Measurements from ENCODE around the gene ANKRD16.
A peak's percentile ranks its signal among the peaks of the same experiment; 100 is the strongest.

The ANKRD16 gene

GRCh38 chr10:5840314-5841307 is 49.1 kb downstream of the ANKRD16 start:
- TF ChIP-seq SIN3A (IDR thresholded peaks at IDR 0.05; ENCODE audit: borderline replicate concordance, insufficient read depth, low read length): peak; percentile 13; the same call in 1 of the 2 replicates
- peak; percentile 74 for TF ChIP-seq FOXP2 (optimal IDR thresholded peaks at IDR 0.05; ENCODE audit: borderline replicate concordance, extremely low read depth, extremely low read length, insufficient read depth)
- TF ChIP-seq POLR2AphosphoS5 (IDR thresholded peaks at IDR 0.05; ENCODE audit: low read depth, low read length): no peak

- TF ChIP-seq TAF1 (IDR thresholded peaks at IDR 0.05; ENCODE audit: borderline replicate concordance, insufficient read depth, low read length) (no peak), FOXP2 (optimal IDR thresholded peaks at IDR 0.05; ENCODE audit: borderline replicate concordance, extremely low read depth, extremely low read length, insufficient read depth) (no peak), POLR2AphosphoS5 (IDR thresholded peaks at IDR 0.05; ENCODE audit: low read depth, low read length) (no peak)
These were observed 54.1 kb downstream of the ANKRD16 start for GRCh38 chr10:5835446-5836095.

- TF ChIP-seq SIN3A (IDR thresholded peaks at IDR 0.05; ENCODE audit: borderline replicate concordance, insufficient read depth, low read length) (no peak), REST (IDR thresholded peaks at IDR 0.05; ENCODE audit: insufficient read depth in 1 of 2, low read depth in 2 of 2, low read length in 2 of 2) (no peak), POLR2AphosphoS5 (IDR thresholded peaks at IDR 0.05; ENCODE audit: low read depth, low read length) (no peak), TAF1 (IDR thresholded peaks at IDR 0.05; ENCODE audit: borderline replicate concordance, insufficient read depth, low read length) (no peak), FOXP2 (optimal IDR thresholded peaks at IDR 0.05; ENCODE audit: borderline replicate concordance, extremely low read depth, extremely low read length, insufficient read depth) (no peak)
These were observed 55.9 kb downstream of the ANKRD16 start for GRCh38 chr10:5833814-5834213.

GRCh38 chr10:5832946-5833345 is 56.7 kb downstream of the ANKRD16 start:
- TF ChIP-seq REST (IDR thresholded peaks at IDR 0.05; ENCODE audit: insufficient read depth in 1 of 2, low read depth in 2 of 2, low read length in 2 of 2) (no peak), TAF1 (IDR thresholded peaks at IDR 0.05; ENCODE audit: borderline replicate concordance, insufficient read depth, low read length) (no peak), POLR2AphosphoS5 (IDR thresholded peaks at IDR 0.05; ENCODE audit: low read depth, low read length) (no peak), SIN3A (IDR thresholded peaks at IDR 0.05; ENCODE audit: borderline replicate concordance, insufficient read depth, low read length) (no peak), FOXP2 (optimal IDR thresholded peaks at IDR 0.05; ENCODE audit: borderline replicate concordance, extremely low read depth, extremely low read length, insufficient read depth) (no peak)

- TF ChIP-seq FOXP2 (optimal IDR thresholded peaks at IDR 0.05; ENCODE audit: borderline replicate concordance, extremely low read depth, extremely low read length, insufficient read depth): no peak
- no peak for TF ChIP-seq REST (IDR thresholded peaks at IDR 0.05; ENCODE audit: insufficient read depth in 1 of 2, low read depth in 2 of 2, low read length in 2 of 2)
- TF ChIP-seq SIN3A (IDR thresholded peaks at IDR 0.05; ENCODE audit: borderline replicate concordance, insufficient read depth, low read length): no peak
- no peak for TF ChIP-seq TAF1 (IDR thresholded peaks at IDR 0.05; ENCODE audit: borderline replicate concordance, insufficient read depth, low read length)
These were observed 58.3 kb downstream of the ANKRD16 start for GRCh38 chr10:5831446-5831782.
